GM12874 (cell line): ENCODE measurements around the gene MIER2.

Experiments used
- TF ChIP-seq, protein P1 (sequence below): IDR thresholded peaks from 2 replicates; pipeline ENCODE4 v1.5.1; 2011; ENCODE audit warnings: low read depth, mild to moderate bottlenecking, control low read depth, low read length, moderate library complexity; ENCODE audit not compliant: insufficient read depth

The MIER2 gene

GRCh38 chr19:291561-292280, 52.9 kb downstream of the MIER2 start:
- TF ChIP-seq, protein P1, sequence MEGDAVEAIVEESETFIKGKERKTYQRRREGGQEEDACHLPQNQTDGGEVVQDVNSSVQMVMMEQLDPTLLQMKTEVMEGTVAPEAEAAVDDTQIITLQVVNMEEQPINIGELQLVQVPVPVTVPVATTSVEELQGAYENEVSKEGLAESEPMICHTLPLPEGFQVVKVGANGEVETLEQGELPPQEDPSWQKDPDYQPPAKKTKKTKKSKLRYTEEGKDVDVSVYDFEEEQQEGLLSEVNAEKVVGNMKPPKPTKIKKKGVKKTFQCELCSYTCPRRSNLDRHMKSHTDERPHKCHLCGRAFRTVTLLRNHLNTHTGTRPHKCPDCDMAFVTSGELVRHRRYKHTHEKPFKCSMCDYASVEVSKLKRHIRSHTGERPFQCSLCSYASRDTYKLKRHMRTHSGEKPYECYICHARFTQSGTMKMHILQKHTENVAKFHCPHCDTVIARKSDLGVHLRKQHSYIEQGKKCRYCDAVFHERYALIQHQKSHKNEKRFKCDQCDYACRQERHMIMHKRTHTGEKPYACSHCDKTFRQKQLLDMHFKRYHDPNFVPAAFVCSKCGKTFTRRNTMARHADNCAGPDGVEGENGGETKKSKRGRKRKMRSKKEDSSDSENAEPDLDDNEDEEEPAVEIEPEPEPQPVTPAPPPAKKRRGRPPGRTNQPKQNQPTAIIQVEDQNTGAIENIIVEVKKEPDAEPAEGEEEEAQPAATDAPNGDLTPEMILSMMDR = no peak

GRCh38 chr19:291006-291521, 53.5 kb downstream of the MIER2 start, which contains the start of gene PLPP2:
Gene PLPP2, minus strand, starts transcription at chr19:291403. Its CDS starts 67 bp downstream, at chr19:291336.
- TF ChIP-seq, protein P1 = no peak

DNA sequence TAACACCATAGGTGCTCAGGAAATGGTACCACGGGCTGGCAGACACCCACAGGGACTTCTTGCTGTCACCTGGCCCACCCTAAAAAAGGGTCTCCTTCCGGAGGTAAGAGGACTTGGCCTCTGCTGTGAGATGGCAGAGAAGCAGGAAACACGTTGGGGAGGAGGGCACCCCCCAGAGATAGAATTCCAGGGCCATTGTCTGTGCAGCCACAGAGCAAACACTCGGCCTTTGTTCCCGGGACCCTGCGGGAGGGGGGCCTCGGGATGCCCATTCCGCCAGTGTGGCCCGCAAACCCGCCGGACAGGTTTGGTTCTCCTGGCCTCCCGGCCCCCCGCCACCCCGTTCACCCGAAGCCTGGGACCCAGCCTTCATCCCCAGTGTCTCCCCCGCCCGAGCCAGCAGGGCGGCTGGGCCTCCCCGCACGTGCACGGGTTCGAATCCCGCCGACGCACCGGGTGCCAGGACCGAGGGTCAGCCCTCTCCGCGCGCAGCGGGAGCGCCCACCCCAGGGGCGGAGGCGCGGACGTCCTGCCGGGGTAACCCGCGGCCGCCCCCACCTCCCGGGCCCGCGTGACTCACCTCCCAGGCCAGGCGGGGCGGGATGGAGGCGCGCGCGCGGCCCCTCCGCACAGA, 54.1 kb downstream of the MIER2 start:
- TF ChIP-seq, protein P1 = no peak

GRCh38 chr19:289651-290371, 54.8 kb downstream of the MIER2 start:
- TF ChIP-seq, protein P1 = no peak

- TF ChIP-seq, protein P1 = no peak
Measured at GRCh38 chr19:288911-289310, 55.7 kb downstream of the MIER2 start.

DNA sequence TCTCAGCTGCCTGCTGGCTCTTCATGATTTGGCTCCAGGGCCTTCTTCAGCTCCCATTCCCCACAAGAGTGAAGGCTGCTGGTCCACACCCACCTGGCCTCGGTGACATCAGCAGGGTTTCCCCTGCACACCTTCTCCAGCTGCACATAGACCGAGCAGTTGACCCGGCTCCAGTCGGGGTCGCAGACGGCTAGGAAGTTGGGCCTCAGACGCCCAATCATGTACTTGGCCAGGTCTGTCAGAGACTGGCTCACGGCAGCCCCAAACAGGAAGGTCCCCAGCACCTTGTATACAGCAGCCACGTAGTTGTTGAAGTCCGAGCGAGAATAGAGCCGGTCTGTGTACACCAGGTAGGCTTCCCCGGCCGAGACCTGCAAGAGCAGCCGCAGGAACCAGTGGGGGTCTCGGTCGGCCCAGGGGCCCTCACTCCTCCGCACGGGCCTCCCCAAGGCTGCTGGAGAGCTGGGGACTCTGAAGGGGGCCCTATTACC, 57.2 kb downstream of the MIER2 start:
- TF ChIP-seq, protein P1 = no peak

- TF ChIP-seq, protein P1 = no peak
Measured at GRCh38 chr19:283395-283794, 61.2 kb downstream of the MIER2 start.
